AG09319 (cell line): ENCODE data around the gene SLC29A2.
A peak's percentile ranks its signal among the peaks of the same experiment; 100 is the strongest.
"Not testable (repeated sequence)": the region's sequence is repeated elsewhere in the genome, so short reads cannot be mapped to it uniquely, and the experiment has no call there.

Experiments used
- DNase-seq: peaks from one replicate; pipeline ENCODE4 v3.0.0-alpha.2; 2010; ENCODE audit warnings: low read depth; ENCODE audit errors: extremely low read depth
- TF ChIP-seq, protein P1 (sequence below): IDR thresholded peaks from 2 replicates; pipeline ENCODE4 v1.5.1; 2011; ENCODE audit warnings: low read depth, mild to moderate bottlenecking, inconsistent platforms, low read length, moderate library complexity

The SLC29A2 gene

DNA sequence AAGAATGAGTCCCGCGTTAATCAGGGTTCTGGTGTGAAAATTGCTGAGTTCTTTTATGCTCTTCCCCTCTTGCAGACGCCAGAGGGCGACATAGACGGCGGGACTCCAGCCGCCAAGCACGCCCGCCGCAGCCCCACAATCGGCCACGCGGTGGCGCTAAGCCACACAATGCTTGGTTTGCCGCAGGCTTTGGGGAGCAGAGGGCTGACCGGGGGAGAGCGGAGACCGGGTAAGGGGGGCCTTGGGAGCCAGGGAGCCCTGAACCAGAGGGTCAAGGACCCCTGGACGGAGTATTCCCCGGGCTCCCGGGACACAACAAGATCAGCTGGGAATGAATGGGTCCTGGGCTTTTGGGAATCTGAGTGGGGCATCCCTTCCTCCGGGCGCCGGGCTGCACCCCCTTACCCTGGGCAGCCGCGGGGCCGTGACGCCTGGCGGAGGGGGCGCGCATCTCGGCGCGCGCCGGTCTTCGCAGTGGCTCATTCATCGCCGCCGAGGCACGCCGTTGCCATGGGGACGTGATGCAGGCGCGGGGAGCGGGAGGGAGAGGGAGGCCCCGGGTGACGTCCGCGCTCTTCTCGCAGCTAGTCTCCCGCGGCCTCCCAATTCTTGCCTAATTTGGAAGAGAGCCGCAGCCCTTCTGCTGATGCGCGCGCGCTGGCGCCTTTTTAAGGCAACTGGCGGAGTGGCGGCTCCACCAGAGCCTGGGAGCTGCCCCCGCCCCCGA lies 37.1 kb upstream of the SLC29A2 start:
- DNase-seq = peak; percentile 78
- TF ChIP-seq, protein P1, sequence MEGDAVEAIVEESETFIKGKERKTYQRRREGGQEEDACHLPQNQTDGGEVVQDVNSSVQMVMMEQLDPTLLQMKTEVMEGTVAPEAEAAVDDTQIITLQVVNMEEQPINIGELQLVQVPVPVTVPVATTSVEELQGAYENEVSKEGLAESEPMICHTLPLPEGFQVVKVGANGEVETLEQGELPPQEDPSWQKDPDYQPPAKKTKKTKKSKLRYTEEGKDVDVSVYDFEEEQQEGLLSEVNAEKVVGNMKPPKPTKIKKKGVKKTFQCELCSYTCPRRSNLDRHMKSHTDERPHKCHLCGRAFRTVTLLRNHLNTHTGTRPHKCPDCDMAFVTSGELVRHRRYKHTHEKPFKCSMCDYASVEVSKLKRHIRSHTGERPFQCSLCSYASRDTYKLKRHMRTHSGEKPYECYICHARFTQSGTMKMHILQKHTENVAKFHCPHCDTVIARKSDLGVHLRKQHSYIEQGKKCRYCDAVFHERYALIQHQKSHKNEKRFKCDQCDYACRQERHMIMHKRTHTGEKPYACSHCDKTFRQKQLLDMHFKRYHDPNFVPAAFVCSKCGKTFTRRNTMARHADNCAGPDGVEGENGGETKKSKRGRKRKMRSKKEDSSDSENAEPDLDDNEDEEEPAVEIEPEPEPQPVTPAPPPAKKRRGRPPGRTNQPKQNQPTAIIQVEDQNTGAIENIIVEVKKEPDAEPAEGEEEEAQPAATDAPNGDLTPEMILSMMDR = peak; percentile 100

DNA sequence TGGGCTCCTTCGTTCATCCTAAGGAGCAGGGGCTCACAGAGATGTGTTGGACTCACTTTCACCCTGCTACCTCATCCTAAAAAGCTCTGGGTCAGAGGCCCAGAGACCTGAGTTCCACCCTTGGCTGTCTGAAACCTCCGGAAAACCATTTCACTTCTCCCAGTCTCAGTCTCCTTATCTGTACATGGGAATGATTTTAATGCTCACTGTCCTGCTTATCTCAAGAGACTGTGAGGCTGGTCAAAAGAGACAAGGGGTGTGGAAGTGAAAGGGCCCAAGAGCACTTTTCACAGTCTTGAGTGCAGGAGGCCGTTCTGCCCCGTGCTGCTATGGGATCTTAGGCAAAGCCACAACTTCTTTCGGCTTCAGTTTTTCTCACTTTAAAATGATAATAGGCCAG lies 36.1 kb upstream of the SLC29A2 start:
- TF ChIP-seq, protein P1 = no peak
- DNase-seq = no peak

- TF ChIP-seq, protein P1 = no peak
- no peak for DNase-seq
Measured at GRCh38 chr11:66393954-66394353, 22.4 kb upstream of the SLC29A2 start.

- TF ChIP-seq, protein P1 = no peak
- no peak for DNase-seq
Measured at GRCh38 chr11:66391322-66391721, 19.8 kb upstream of the SLC29A2 start.

DNA sequence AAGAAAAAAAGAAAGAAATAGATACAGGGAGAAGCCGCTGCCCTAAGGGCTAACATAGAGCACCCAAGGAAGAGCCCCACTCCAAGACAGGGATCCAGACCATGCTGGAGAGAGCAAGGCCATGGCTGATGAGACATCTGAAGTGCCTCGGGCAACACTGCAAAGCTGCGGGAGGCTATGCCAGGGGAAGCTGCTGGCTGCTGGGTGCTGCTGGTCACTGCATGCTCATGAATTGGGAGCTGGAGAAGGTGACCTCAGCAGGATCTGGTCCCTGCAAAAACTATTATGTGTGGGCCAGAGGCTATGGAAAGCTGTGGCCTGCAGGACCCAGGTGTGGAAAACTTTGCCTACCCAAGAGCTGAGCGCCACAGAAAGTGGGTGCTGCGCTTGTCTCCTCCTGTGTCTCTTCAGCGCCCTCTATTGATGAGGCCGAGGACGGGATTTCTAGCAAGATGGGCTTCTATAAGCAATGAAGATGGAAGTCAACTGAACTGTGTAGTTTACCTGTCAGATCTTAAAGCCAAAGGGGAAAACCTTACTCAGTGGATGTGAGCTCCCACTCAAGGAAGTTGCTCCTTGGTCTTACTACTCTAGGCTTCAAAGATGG lies 17.3 kb upstream of the SLC29A2 start:
- TF ChIP-seq, protein P1 = peak; percentile 90
- DNase-seq = peak; percentile 44

DNA sequence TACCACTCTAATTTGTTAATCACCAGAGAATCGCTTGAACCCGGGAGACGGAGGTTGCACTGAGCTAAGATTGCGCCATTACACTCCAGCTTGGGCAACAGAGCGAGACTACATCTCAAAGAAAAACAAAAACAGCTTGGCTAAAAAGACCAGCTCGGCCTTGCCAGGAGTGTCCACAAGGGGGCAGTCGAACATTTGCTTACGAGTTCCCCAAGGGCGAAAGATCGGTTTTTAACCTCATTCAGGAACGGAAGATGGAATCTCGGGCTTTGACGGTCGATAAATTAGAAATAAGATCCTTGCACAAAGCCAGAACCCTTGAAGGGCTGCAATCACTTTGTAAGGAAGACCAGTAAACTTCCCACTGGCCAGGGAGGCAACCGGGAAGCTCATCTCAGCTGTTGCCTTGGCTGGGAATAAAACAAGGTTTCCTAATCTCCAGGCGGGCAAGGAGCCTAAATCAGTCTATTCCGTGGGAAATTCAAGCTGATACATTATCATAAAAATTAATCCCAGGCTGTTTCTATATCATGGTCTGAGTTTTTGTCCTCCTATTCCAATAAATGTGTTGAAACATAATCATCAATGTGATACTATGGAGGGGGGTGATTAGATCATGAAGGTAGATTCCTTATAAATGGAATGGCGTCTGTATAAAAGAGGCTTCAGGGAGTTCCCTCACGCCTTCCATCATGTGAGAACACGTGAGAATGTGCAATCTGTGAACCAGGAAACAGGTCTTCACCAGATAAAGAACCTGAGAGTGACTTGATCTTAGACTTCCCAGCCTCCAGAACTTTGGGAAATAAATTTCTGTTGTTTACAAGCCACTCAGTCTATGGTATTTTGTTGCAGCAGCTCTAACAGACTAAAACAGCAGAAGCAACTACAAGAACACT lies 14.9 kb upstream of the SLC29A2 start:
- DNase-seq = peak; percentile 64
- TF ChIP-seq, protein P1 = peak; percentile 97

DNA sequence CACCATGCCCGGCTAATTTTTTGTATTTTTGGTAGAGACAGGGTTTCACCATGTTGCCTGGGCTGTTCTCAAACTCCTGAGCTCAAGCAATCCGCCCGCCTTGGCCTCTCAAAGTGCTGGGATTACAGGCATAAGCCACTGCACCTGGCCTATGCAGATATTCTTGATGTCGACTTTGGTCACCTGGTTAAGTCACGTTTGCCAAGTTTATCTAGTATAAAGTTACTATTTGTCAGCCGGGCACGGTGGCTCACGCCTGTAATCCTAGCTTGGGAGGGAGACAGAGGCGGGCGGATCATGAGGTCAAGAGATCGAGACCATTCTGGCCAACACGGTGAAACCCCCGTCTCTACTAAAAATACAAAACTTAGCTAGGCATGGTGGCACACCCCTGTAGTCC lies 12.8 kb upstream of the SLC29A2 start:
- DNase-seq = not testable (repeated sequence)

- not testable (repeated sequence) for DNase-seq
Measured at GRCh38 chr11:66380264-66380663, 8.7 kb upstream of the SLC29A2 start.

DNA sequence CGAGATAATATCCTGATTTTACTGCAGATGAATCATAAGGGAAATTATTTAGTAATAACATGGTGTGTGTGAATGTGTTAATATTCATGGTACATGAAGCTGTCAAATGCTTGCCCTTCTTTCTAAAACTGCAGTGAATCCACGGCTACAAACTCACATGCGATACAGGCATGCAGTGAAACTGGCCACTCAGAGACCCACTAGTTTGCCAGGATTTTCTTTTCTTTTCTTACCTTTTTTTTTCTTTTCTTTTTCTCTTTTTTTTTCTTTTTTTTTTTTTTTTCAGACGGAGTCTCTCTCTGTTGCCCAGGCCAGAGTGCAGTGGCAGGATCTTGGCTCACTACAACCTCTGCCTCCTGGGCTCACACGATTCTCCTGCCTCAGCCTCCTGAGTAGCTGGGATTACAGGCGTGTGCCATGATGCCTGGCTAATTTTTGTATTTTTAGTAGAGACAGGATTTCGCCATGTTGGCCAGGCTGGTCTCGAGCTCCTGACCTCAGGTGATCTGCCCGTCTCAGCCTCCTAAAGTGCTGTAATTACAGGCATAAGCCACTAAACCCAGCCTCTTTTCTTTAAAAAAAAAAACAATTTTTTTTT lies 2.2 kb upstream of the SLC29A2 start:
- not testable (repeated sequence) for DNase-seq
